ENCODE data around the gene SRM. TPM values are rescaled to one million over a fixed set of nuclear protein-coding genes. Genes with fewer than 3 reads are reported as not detected.

Gene SRM
- total and polyA plus RNA-seq, 2 of the 13 experiments (the other 11 are each of a cell fraction or from before 2014, with no cell fraction given) = 27.9 to 31.8 TPM

- BruUV-seq (replicated peaks) = no TSS peak
- TF ChIP-seq GFI1 (CRISPR knock-in tag; IDR thresholded peaks at IDR 0.05; ENCODE audit: borderline replicate concordance) = no peak
- no peak for TF ChIP-seq ZNF543 (CRISPR knock-in tag; IDR thresholded peaks at IDR 0.05)
- no peak for TF ChIP-seq AHDC1 (CRISPR knock-in tag; IDR thresholded peaks at IDR 0.05; ENCODE audit: borderline replicate concordance)
- TF ChIP-seq MAZ (IDR thresholded peaks at IDR 0.05; ENCODE audit: borderline replicate concordance, low read depth, low read length) = no peak
- no peak for TF ChIP-seq MAZ (CRISPR knock-in tag; IDR thresholded peaks at IDR 0.05; ENCODE audit: low read depth)
- TF ChIP-seq HMGXB3 (CRISPR knock-in tag; IDR thresholded peaks at IDR 0.05; ENCODE audit: borderline replicate concordance) = no peak
- TF ChIP-seq CEBPZ (IDR thresholded peaks at IDR 0.05; ENCODE audit: low read length) = no peak
- no peak for TF ChIP-seq ZNF10 (CRISPR knock-in tag; IDR thresholded peaks at IDR 0.05; ENCODE audit: borderline replicate concordance, low read depth)
- no peak for TF ChIP-seq ZNF550 (CRISPR knock-in tag; IDR thresholded peaks at IDR 0.05; ENCODE audit: borderline replicate concordance)
- no peak overlapping the region for H3K4me2 ChIP-seq (ENCODE audit: low read depth, low read length)
- no peak overlapping the region for H3K4me3 ChIP-seq (replicated peaks in 1 of 3; ENCODE audit: insufficient read depth in 1 of 3, low read depth in 2 of 3, low read length in 3 of 3)
- intact Hi-C loops (cut with micrococcal nuclease; ENCODE audit: unreplicated experiment) (no loop called here), in situ Hi-C loops (cut with HindIII; ENCODE audit: extremely low pct_ligation_motif_present, low pct_unique_long_range_greater_than_20kb) (loop anchor here (25.0 kb wide), 1 partner anchor 595 kb away; no protein-coding TSS in a partner anchor)
- no peak for FAIRE-seq
- H2AFZ ChIP-seq (ENCODE audit: low read length) = no peak overlapping the region
- H3K9ac ChIP-seq (ENCODE audit: insufficient read depth, low read depth, low read length) = no peak overlapping the region
- no peak overlapping the region for H3K27ac ChIP-seq (ENCODE audit: extremely low read length, insufficient read depth, low read length)
- no peaks in the 10 kb centered on the region for H3K27me3 ChIP-seq (ENCODE audit: control insufficient read depth in 1 of 2, insufficient read depth in 2 of 2, low read length in 2 of 2)
- no peaks in the 10 kb centered on the region for H3K36me3 ChIP-seq (replicated peaks in 1 of 2; ENCODE audit: control insufficient read depth in 1 of 2, insufficient read depth in 2 of 2, low read length in 2 of 2)
- WGBS (ENCODE audit: low lambda C conversion rate) = 49% methylated on average over 3 of the region's 3 CpGs
- POLR2A ChIA-PET = no interaction called here
- H3K4me1 ChIP-seq (ENCODE audit: insufficient read depth, low read length) = peaks cover 20% of the 10 kb centered on the region
- CTCF ChIA-PET (ENCODE audit: low intra/inter-chr PET ratio, low total read pairs) = no interaction called here
- no peaks in the 10 kb centered on the region for H3K9me3 ChIP-seq (ENCODE audit: low read length)
- ATAC-seq = no peak
- DNase-seq (ENCODE audit: low spot score) = no peak
- no peaks in the 10 kb centered on the region for H4K20me1 ChIP-seq (ENCODE audit: insufficient read depth, low read length)
- no peaks in the 10 kb centered on the region for H3K79me2 ChIP-seq (ENCODE audit: insufficient read depth, low read length)
These were observed 17.8 kb downstream of the SRM start for GRCh38 chr1:11042065-11042464.
